Esophagus squamous epithelium (tissue), 4 donors: ENCODE measurements around the gene PRAMEF8.
"Not testable (repeated sequence)": the region's sequence is repeated elsewhere in the genome, so short reads cannot be mapped to it uniquely, and the experiment has no call there.

ENCODE experiments used
- POLR2A ChIP-seq, 4 donors: fragments of 450-650 bp; IDR thresholded peaks; one replicate each; pipeline ENCODE4 v1.6.1; 2017; ENCODE audit warnings: antibody characterized with exemption in 4 of 4, mild to moderate bottlenecking in 4 of 4, moderate library complexity in 3 of 4
- TF ChIP-seq, protein P1 (sequence below), 6 experiments: fragments of 450-650 bp in 4 of 6; fragments of 200-600 bp in 2 of 6; sonication (generic) in 2 of 6; IDR thresholded peaks; one replicate each; pipeline ENCODE4 v1.5.1; 2016 to 2019; ENCODE audit warnings: antibody characterized with exemption in 6 of 6, mild to moderate bottlenecking in 4 of 6, moderate library complexity in 4 of 6

DNA sequence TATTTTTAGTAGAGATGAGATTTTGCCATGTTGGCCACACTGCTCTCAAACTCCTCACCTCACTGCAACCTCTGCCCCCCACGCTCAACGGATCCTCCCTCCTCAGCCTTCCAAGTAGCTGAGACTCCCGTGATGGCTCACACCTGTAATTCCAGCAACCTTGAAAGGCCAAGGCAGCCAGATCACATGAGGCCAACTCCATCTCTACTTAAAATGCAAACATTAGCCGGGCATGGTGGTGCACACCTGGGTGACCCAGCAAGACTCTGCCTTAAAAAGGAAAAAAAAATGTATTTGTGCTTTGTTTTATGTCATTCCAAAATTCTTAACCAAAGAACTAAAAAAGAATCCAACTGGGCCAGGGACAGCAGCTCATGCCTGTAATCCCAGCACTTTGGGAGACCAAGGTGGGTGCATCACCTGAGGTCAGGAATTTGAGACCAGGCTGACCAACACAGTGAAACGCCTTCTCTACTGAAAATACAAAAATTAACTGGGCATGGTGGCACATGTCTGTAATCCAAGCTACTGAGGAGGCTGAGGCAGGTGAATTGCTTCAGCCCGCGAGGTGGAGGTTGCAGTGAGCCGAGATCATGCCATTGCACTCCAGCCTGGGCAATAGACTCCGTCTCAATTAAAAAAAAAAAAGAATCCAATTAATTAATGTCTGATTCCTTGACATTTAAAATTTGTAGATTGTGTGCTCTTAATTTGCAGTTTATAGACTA lies 41.2 kb downstream of the PRAMEF8 start:
- TF ChIP-seq, protein P1, sequence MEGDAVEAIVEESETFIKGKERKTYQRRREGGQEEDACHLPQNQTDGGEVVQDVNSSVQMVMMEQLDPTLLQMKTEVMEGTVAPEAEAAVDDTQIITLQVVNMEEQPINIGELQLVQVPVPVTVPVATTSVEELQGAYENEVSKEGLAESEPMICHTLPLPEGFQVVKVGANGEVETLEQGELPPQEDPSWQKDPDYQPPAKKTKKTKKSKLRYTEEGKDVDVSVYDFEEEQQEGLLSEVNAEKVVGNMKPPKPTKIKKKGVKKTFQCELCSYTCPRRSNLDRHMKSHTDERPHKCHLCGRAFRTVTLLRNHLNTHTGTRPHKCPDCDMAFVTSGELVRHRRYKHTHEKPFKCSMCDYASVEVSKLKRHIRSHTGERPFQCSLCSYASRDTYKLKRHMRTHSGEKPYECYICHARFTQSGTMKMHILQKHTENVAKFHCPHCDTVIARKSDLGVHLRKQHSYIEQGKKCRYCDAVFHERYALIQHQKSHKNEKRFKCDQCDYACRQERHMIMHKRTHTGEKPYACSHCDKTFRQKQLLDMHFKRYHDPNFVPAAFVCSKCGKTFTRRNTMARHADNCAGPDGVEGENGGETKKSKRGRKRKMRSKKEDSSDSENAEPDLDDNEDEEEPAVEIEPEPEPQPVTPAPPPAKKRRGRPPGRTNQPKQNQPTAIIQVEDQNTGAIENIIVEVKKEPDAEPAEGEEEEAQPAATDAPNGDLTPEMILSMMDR (IDR thresholded peaks at IDR 0.05): not testable (repeated sequence)
- TF ChIP-seq POLR2A (IDR thresholded peaks at IDR 0.05): not testable (repeated sequence)
